Urinary bladder (tissue), 4 donors: Measurements from ENCODE around the gene FBXL17. TPM values are rescaled to one million over a fixed set of nuclear protein-coding genes. Genes with fewer than 3 reads are reported as not detected.
"Not testable (repeated sequence)": the region's sequence is repeated elsewhere in the genome, so short reads cannot be mapped to it uniquely, and the experiment has no call there.

Experiments used
- DNase-seq: peaks from one replicate; pipeline ENCODE4 v3.0.0-alpha.2; 2015; ENCODE audit errors: extremely low spot score
- H3K27ac ChIP-seq: one replicate; pipeline ENCODE4 v1.5.1; 2013; ENCODE audit warnings: low read depth, mild to moderate bottlenecking, moderate library complexity
- H3K36me3 ChIP-seq: one replicate; pipeline ENCODE4 v1.6.1; 2013; ENCODE audit warnings: mild to moderate bottlenecking, moderate library complexity; ENCODE audit not compliant: insufficient read depth
- H3K4me1 ChIP-seq: one replicate; pipeline ENCODE4 v1.6.1; 2013; ENCODE audit warnings: mild to moderate bottlenecking, moderate library complexity; ENCODE audit not compliant: insufficient read depth
- H3K4me3 ChIP-seq: one replicate; pipeline ENCODE4 v1.5.1; 2013; ENCODE audit warnings: low read depth, low read length
- WGBS: extraction: QIAGEN DNeasy Blood & Tissue Kit; methylation state at CpG from one replicate; pipeline ENCODE4 v1.1.7; 2013; 5-methylcytosine and 5-hydroxymethylcytosine counted together
- polyA plus RNA-seq: library from polyadenylated mRNA; stranded (reverse); fragments of 200-250 nt; gene quantifications from one replicate; pipeline ENCODE4 v1.2.3, GENCODE V29; 2013
- total RNA-seq: library from RNA; depleted of rRNA; stranded (reverse); fragments of >200 nt; gene quantifications from one replicate; pipeline ENCODE4 v1.2.3, GENCODE V29; 2014
- donor health status: healthy with polysubstance abuse.
- donor health status: healthy.

The FBXL17 gene
- total and polyA plus RNA-seq, 2 donors = 13.7 to 31.1 TPM

- no peaks in the 10 kb centered on the region for H3K4me1 ChIP-seq
- no peak overlapping the region for H3K4me3 ChIP-seq
- no peak for DNase-seq
- WGBS = 78% methylated on average over 7 of the region's 7 CpGs
- H3K36me3 ChIP-seq = no peaks in the 10 kb centered on the region
- no peak overlapping the region for H3K27ac ChIP-seq
Observed at GRCh38 chr5:108181975-108182374, 199.9 kb downstream of the FBXL17 start.

GRCh38 chr5:108174286-108174685 is 207.6 kb downstream of the FBXL17 start:
- no peaks in the 10 kb centered on the region for H3K36me3 ChIP-seq
- H3K27ac ChIP-seq = no peak overlapping the region
- H3K4me1 ChIP-seq = no peaks in the 10 kb centered on the region
- DNase-seq = no peak
- no peak overlapping the region for H3K4me3 ChIP-seq

- WGBS = 99% methylated on average over 6 of the region's 6 CpGs
- Histone ChIP-seq H3K4me3 (no peak overlapping the region), H3K36me3 (no peaks in the 10 kb centered on the region), H3K4me1 (no peaks in the 10 kb centered on the region), H3K27ac (no peak overlapping the region)
- DNase-seq = no peak
Observed at GRCh38 chr5:108171759-108172158, 210.1 kb downstream of the FBXL17 start.

GRCh38 chr5:108168915-108169314 is 213.0 kb downstream of the FBXL17 start:
- no peak overlapping the region for H3K27ac ChIP-seq
- H3K36me3 ChIP-seq = no peaks in the 10 kb centered on the region
- DNase-seq = no peak
- 77% methylated on average over 2 of the region's 2 CpGs for WGBS
- H3K4me3 ChIP-seq = no peak overlapping the region
- H3K4me1 ChIP-seq = no peaks in the 10 kb centered on the region

GRCh38 chr5:108167174-108167573 is 214.7 kb downstream of the FBXL17 start:
- H3K4me1 ChIP-seq = no peaks in the 10 kb centered on the region
- DNase-seq = no peak
- no peak overlapping the region for H3K4me3 ChIP-seq
- H3K36me3 ChIP-seq = no peaks in the 10 kb centered on the region
- H3K27ac ChIP-seq = no peak overlapping the region
- WGBS = 99% methylated on average over 2 of the region's 2 CpGs

- WGBS = 96% methylated on average over 2 of the region's 2 CpGs
- Histone ChIP-seq H3K4me1 (no peaks in the 10 kb centered on the region), H3K36me3 (no peaks in the 10 kb centered on the region), H3K4me3 (no peak overlapping the region), H3K27ac (no peak overlapping the region)
- no peak for DNase-seq
Observed at GRCh38 chr5:108164574-108164973, 217.3 kb downstream of the FBXL17 start.

- not testable (repeated sequence) for DNase-seq, H3K36me3 ChIP-seq, H3K4me1 ChIP-seq, H3K4me3 ChIP-seq, H3K27ac ChIP-seq
- 98% methylated on average over 1 of the region's 1 CpG for WGBS
Observed at GRCh38 chr5:108152854-108153253, 229.0 kb downstream of the FBXL17 start.

- no peak for DNase-seq
- H3K36me3 ChIP-seq = no peaks in the 10 kb centered on the region
- 96% methylated on average over 1 of the region's 1 CpG for WGBS
Observed at GRCh38 chr5:108149369-108149768, 232.5 kb downstream of the FBXL17 start.

GRCh38 chr5:108148715-108149139 is 233.2 kb downstream of the FBXL17 start:
- no peak for DNase-seq
- no peaks in the 10 kb centered on the region for H3K36me3 ChIP-seq
- no peak overlapping the region for H3K4me3 ChIP-seq
- no peaks in the 10 kb centered on the region for H3K4me1 ChIP-seq
- no peak overlapping the region for H3K27ac ChIP-seq

More at GRCh38 chr5:108149369-108149768, 232.5 kb downstream of the FBXL17 start:
- Histone ChIP-seq H3K4me1 (no peaks in the 10 kb centered on the region), H3K4me3 (no peak overlapping the region), H3K27ac (no peak overlapping the region)

GRCh38 chr5:108146222-108146621 is 235.7 kb downstream of the FBXL17 start:
- Histone ChIP-seq H3K36me3 (peaks cover 2% of the 10 kb centered on the region), H3K27ac (no peak overlapping the region), H3K4me3 (no peak overlapping the region), H3K4me1 (no peaks in the 10 kb centered on the region)
- no peak for DNase-seq
- 96% methylated on average over 4 of the region's 4 CpGs for WGBS

- Histone ChIP-seq H3K4me3 (no peak overlapping the region), H3K36me3 (peaks cover 2% of the 10 kb centered on the region), H3K27ac (no peak overlapping the region), H3K4me1 (no peaks in the 10 kb centered on the region)
- 52% methylated on average over 1 of the region's 1 CpG for WGBS
- DNase-seq = no peak
Observed at GRCh38 chr5:108145351-108145750, 236.5 kb downstream of the FBXL17 start.

- Histone ChIP-seq H3K4me1 (no peaks in the 10 kb centered on the region), H3K4me3 (no peak overlapping the region), H3K36me3 (peaks cover 2% of the 10 kb centered on the region), H3K27ac (no peak overlapping the region)
- no peak for DNase-seq
- 81% methylated on average over 4 of the region's 4 CpGs for WGBS
Observed at GRCh38 chr5:108144332-108144731, 237.6 kb downstream of the FBXL17 start.

- H3K4me1 ChIP-seq = no peaks in the 10 kb centered on the region
- H3K36me3 ChIP-seq = peaks cover 2% of the 10 kb centered on the region
- H3K27ac ChIP-seq = no peak overlapping the region
- no peak for DNase-seq
- no peak overlapping the region for H3K4me3 ChIP-seq
Observed at GRCh38 chr5:108143581-108143980, 238.3 kb downstream of the FBXL17 start.

GRCh38 chr5:108141676-108142075 is 240.2 kb downstream of the FBXL17 start:
- no peak overlapping the region for H3K4me3 ChIP-seq
- WGBS = 91% methylated on average over 2 of the region's 2 CpGs

GRCh38 chr5:108136493-108136892 is 245.4 kb downstream of the FBXL17 start:
- Histone ChIP-seq H3K4me1 (no peaks in the 10 kb centered on the region), H3K27ac (no peak overlapping the region), H3K4me3 (no peak overlapping the region), H3K36me3 (no peaks in the 10 kb centered on the region)
- no peak for DNase-seq
- 77% methylated on average over 2 of the region's 2 CpGs for WGBS

More at GRCh38 chr5:108141676-108142075, 240.2 kb downstream of the FBXL17 start:
- Histone ChIP-seq H3K4me1 (no peaks in the 10 kb centered on the region), H3K36me3 (peaks cover 2% of the 10 kb centered on the region), H3K27ac (no peak overlapping the region)
- no peak for DNase-seq
